ENCODE results near the gene DYNLRB1.

DNA sequence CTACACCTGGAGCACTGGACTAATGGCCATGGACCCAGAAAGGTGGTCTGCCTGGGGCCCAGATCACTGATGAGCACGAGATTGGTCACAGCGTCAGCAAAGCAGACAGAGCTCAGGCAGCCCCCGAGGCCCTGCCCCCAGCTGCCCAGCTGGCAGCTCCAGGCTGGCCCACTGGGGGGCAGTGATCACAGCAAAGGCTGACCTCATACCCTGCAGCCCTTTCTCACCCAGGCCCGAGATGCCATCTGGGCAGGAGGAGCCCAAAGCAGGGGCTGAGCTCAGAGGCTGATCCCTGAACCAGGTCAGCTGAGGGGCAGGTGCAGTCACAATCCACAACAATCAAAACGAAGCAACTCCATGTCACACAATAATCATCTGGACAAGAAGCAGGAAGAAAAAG lies 46.4 kb downstream of the DYNLRB1 start:
- TF ChIP-seq CTCF (IDR thresholded peaks at IDR 0.05): peak in 2 of 7 experiments; percentile 7 to 22
- TF ChIP-seq POLR2A (IDR thresholded peaks at IDR 0.05): no peak
